ENCODE data around the gene MS4A12.
A peak's percentile ranks its signal among the peaks of the same experiment; 100 is the strongest.

MS4A12 gene

GRCh38 chr11:60454212-60454611 is 38.4 kb upstream of the MS4A12 start:
- TF ChIP-seq, protein P1, sequence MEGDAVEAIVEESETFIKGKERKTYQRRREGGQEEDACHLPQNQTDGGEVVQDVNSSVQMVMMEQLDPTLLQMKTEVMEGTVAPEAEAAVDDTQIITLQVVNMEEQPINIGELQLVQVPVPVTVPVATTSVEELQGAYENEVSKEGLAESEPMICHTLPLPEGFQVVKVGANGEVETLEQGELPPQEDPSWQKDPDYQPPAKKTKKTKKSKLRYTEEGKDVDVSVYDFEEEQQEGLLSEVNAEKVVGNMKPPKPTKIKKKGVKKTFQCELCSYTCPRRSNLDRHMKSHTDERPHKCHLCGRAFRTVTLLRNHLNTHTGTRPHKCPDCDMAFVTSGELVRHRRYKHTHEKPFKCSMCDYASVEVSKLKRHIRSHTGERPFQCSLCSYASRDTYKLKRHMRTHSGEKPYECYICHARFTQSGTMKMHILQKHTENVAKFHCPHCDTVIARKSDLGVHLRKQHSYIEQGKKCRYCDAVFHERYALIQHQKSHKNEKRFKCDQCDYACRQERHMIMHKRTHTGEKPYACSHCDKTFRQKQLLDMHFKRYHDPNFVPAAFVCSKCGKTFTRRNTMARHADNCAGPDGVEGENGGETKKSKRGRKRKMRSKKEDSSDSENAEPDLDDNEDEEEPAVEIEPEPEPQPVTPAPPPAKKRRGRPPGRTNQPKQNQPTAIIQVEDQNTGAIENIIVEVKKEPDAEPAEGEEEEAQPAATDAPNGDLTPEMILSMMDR (IDR thresholded peaks at IDR 0.05; ENCODE audit: low read depth, low read length) = no peak
- TF ChIP-seq EZH2phosphoT487 (IDR thresholded peaks at IDR 0.05; ENCODE audit: low read depth) = no peak
- peaks cover 43% of the 10 kb centered on the region for H3K79me2 ChIP-seq (ENCODE audit: low read length)
- peak overlapping the region; percentile 42 for H2AFZ ChIP-seq (ENCODE audit: low read depth, low read length)
- H3K9me3 ChIP-seq (ENCODE audit: insufficient read depth, low read length) = peaks cover 7% of the 10 kb centered on the region; the same call in 1 of the 2 replicates
- H3K36me3 ChIP-seq (replicated peaks; ENCODE audit: low read depth, low read length) = peaks cover 57% of the 10 kb centered on the region
- peak overlapping the region; percentile 40 for H3K4me3 ChIP-seq (ENCODE audit: low read length)
- no peaks in the 10 kb centered on the region for H3K27me3 ChIP-seq (ENCODE audit: low read depth, low read length)
- H4K20me1 ChIP-seq (ENCODE audit: insufficient read depth, low read length) = peaks cover 14% of the 10 kb centered on the region
- H3K4me2 ChIP-seq (ENCODE audit: low read length) = peak overlapping the region; percentile 63
- H3K27ac ChIP-seq (ENCODE audit: low read length) = peak overlapping the region; percentile 97
- H3K4me1 ChIP-seq (ENCODE audit: low read length) = peaks cover 61% of the 10 kb centered on the region
- peak overlapping the region; percentile 78 for H3K9ac ChIP-seq (ENCODE audit: low read length)

GRCh38 chr11:60455531-60456042 is 37.0 kb upstream of the MS4A12 start, which contains the start of gene MS4A1:
MS4A1 (plus strand) TSS chr11:60455847; CDS start chr11:60462375, 6,528 bp downstream.
- TF ChIP-seq, protein P1 (IDR thresholded peaks at IDR 0.05; ENCODE audit: low read depth, low read length) = no peak
- TF ChIP-seq EZH2phosphoT487 (IDR thresholded peaks at IDR 0.05; ENCODE audit: low read depth) = no peak
- Histone ChIP-seq H3K36me3 (replicated peaks; ENCODE audit: low read depth, low read length) (peaks cover 67% of the 10 kb centered on the region), H4K20me1 (ENCODE audit: insufficient read depth, low read length) (peaks cover 27% of the 10 kb centered on the region), H3K4me3 (ENCODE audit: low read length) (peak within 1 kb of the TSS; percentile 88), H3K79me2 (ENCODE audit: low read length) (peaks cover 57% of the 10 kb centered on the region), H2AFZ (ENCODE audit: low read depth, low read length) (peak within 1 kb of the TSS; percentile 42; the same call in 1 of the 2 replicates), H3K27ac (ENCODE audit: low read length) (peak within 1 kb of the TSS; percentile 97), H3K4me2 (ENCODE audit: low read length) (peak within 1 kb of the TSS; percentile 65), H3K27me3 (ENCODE audit: low read depth, low read length) (no peaks in the 10 kb centered on the region), H3K4me1 (ENCODE audit: low read length) (peaks cover 75% of the 10 kb centered on the region), H3K9ac (ENCODE audit: low read length) (peak within 1 kb of the TSS; percentile 97), H3K9me3 (ENCODE audit: insufficient read depth, low read length) (peaks cover 7% of the 10 kb centered on the region; the same call in 1 of the 2 replicates)

- H3K9ac ChIP-seq (ENCODE audit: low read length) = peak overlapping the region; percentile 97
- H4K20me1 ChIP-seq (ENCODE audit: insufficient read depth, low read length) = peaks cover 47% of the 10 kb centered on the region
- peaks cover 7% of the 10 kb centered on the region; the same call in 1 of the 2 replicates for H3K9me3 ChIP-seq (ENCODE audit: insufficient read depth, low read length)
- peaks cover 76% of the 10 kb centered on the region for H3K79me2 ChIP-seq (ENCODE audit: low read length)
- peak overlapping the region; percentile 65 for H3K4me2 ChIP-seq (ENCODE audit: low read length)
- H3K36me3 ChIP-seq (replicated peaks; ENCODE audit: low read depth, low read length) = peaks cover 85% of the 10 kb centered on the region
- TF ChIP-seq EZH2phosphoT487 (IDR thresholded peaks at IDR 0.05; ENCODE audit: low read depth) = no peak
- TF ChIP-seq, protein P1 (IDR thresholded peaks at IDR 0.05; ENCODE audit: low read depth, low read length) = no peak
- no peaks in the 10 kb centered on the region for H3K27me3 ChIP-seq (ENCODE audit: low read depth, low read length)
- H2AFZ ChIP-seq (ENCODE audit: low read depth, low read length) = no peak overlapping the region
- H3K27ac ChIP-seq (ENCODE audit: low read length) = peak overlapping the region; percentile 97
- peak overlapping the region; percentile 88 for H3K4me3 ChIP-seq (ENCODE audit: low read length)
- peaks cover 76% of the 10 kb centered on the region for H3K4me1 ChIP-seq (ENCODE audit: low read length)
Observed at GRCh38 chr11:60457576-60457975, 35.0 kb upstream of the MS4A12 start.

GRCh38 chr11:60459345-60459744 is 33.2 kb upstream of the MS4A12 start:
- TF ChIP-seq EZH2phosphoT487 (IDR thresholded peaks at IDR 0.05; ENCODE audit: low read depth) = no peak
- TF ChIP-seq, protein P1 (IDR thresholded peaks at IDR 0.05; ENCODE audit: low read depth, low read length) = no peak
- peaks cover 65% of the 10 kb centered on the region for H4K20me1 ChIP-seq (ENCODE audit: insufficient read depth, low read length)
- H3K4me3 ChIP-seq (ENCODE audit: low read length) = peak overlapping the region; percentile 88
- no peak overlapping the region for H2AFZ ChIP-seq (ENCODE audit: low read depth, low read length)
- H3K9me3 ChIP-seq (ENCODE audit: insufficient read depth, low read length) = 0 out of 2 replicates have a peak, but pooled peaks cover 2% of the 10 kb centered on the region
- H3K4me2 ChIP-seq (ENCODE audit: low read length) = peak overlapping the region; percentile 65
- peaks cover 88% of the 10 kb centered on the region for H3K79me2 ChIP-seq (ENCODE audit: low read length)
- H3K27me3 ChIP-seq (ENCODE audit: low read depth, low read length) = no peaks in the 10 kb centered on the region
- H3K4me1 ChIP-seq (ENCODE audit: low read length) = peaks cover 59% of the 10 kb centered on the region
- H3K36me3 ChIP-seq (replicated peaks; ENCODE audit: low read depth, low read length) = peaks cover 85% of the 10 kb centered on the region
- H3K9ac ChIP-seq (ENCODE audit: low read length) = peak overlapping the region; percentile 97
- peak overlapping the region; percentile 97 for H3K27ac ChIP-seq (ENCODE audit: low read length)
